Progenitor cell of endocrine pancreas (in vitro differentiated cells): ENCODE results near the gene EPM2AIP1. TPM values are rescaled to one million over a fixed set of nuclear protein-coding genes. Genes with fewer than 3 reads are reported as not detected.
"Not testable (repeated sequence)": the region's sequence is repeated elsewhere in the genome, so short reads cannot be mapped to it uniquely, and the experiment has no call there.

Source experiments
- DNase-seq: peaks from one replicate; pipeline ENCODE4 v3.0.0; 2021; ENCODE audit warnings: low spot score; ENCODE audit not compliant: unreplicated experiment
- H3K27ac Mint-ChIP-seq: 2 replicates; pipeline ENCODE4 v1.8.0; 2021; ENCODE audit warnings: mild to moderate bottlenecking, moderate library complexity, mixed read lengths
- H3K27me3 Mint-ChIP-seq: 2 replicates; pipeline ENCODE4 v1.8.0; 2021; ENCODE audit warnings: mixed read lengths
- H3K36me3 Mint-ChIP-seq: 2 replicates; pipeline ENCODE4 v1.8.0; 2022; ENCODE audit warnings: mixed read lengths; ENCODE audit not compliant: insufficient read depth
- H3K4me1 Mint-ChIP-seq: 2 replicates; pipeline ENCODE4 v1.8.0; 2021; ENCODE audit warnings: low read depth, mixed read lengths
- H3K4me3 Mint-ChIP-seq: 2 replicates; pipeline ENCODE4 v1.8.0; 2021; ENCODE audit warnings: low read depth, mild to moderate bottlenecking, moderate library complexity, mixed read lengths
- H3K9me3 Mint-ChIP-seq: 2 replicates; pipeline ENCODE4 v1.8.0; 2021; ENCODE audit warnings: low read depth, mixed read lengths
- CTCF ChIP-seq: fragments of 200-600 bp; sonication (generic); IDR thresholded peaks from one replicate; pipeline ENCODE4 v1.5.0; 2021; ENCODE audit warnings: antibody characterized with exemption, mild to moderate bottlenecking; ENCODE audit not compliant: unreplicated experiment
- total RNA-seq: library from RNA; stranded (reverse); gene quantifications from 2 replicates; pipeline ENCODE4 v1.2.1, GENCODE V29; 2021

The EPM2AIP1 gene
- total RNA-seq, 1 donor from 2014 or later = 29.7 TPM

GRCh38 chr3:36969085-36969484 lies 23.8 kb downstream of the EPM2AIP1 start:
- Mint-ChIP-seq H3K27ac (peak overlapping the region; percentile 88), H3K4me3 (no peak overlapping the region), H3K36me3 (no peaks in the 10 kb centered on the region), H3K4me1 (peaks cover 34% of the 10 kb centered on the region), H3K9me3 (peaks cover 11% of the 10 kb centered on the region), H3K27me3 (no peaks in the 10 kb centered on the region)
- no peak for TF ChIP-seq CTCF
- DNase-seq = no peak

GRCh38 chr3:36965440-36965839 lies 27.5 kb downstream of the EPM2AIP1 start:
- no peak for TF ChIP-seq CTCF
- H3K4me3 Mint-ChIP-seq = peak overlapping the region; percentile 6
- peaks cover 26% of the 10 kb centered on the region for H3K4me1 Mint-ChIP-seq
- no peak for DNase-seq
- H3K9me3 Mint-ChIP-seq = peaks cover 4% of the 10 kb centered on the region
- no peaks in the 10 kb centered on the region for H3K27me3 Mint-ChIP-seq
- H3K27ac Mint-ChIP-seq = peak overlapping the region; percentile 86
- no peaks in the 10 kb centered on the region for H3K36me3 Mint-ChIP-seq

GRCh38 chr3:36964817-36965216 lies 28.1 kb downstream of the EPM2AIP1 start:
- H3K9me3 Mint-ChIP-seq = peaks cover 4% of the 10 kb centered on the region
- no peak for DNase-seq
- no peaks in the 10 kb centered on the region for H3K36me3 Mint-ChIP-seq
- H3K4me1 Mint-ChIP-seq = peaks cover 23% of the 10 kb centered on the region
- H3K27ac Mint-ChIP-seq = peak overlapping the region; percentile 86
- H3K27me3 Mint-ChIP-seq = no peaks in the 10 kb centered on the region
- peak overlapping the region; percentile 6 for H3K4me3 Mint-ChIP-seq
- TF ChIP-seq CTCF = no peak

GRCh38 chr3:36964331-36964730 lies 28.6 kb downstream of the EPM2AIP1 start:
- peaks cover 4% of the 10 kb centered on the region for H3K9me3 Mint-ChIP-seq

GRCh38 chr3:36963008-36963407 lies 29.9 kb downstream of the EPM2AIP1 start:
- not testable (repeated sequence) for H3K27me3 Mint-ChIP-seq, H3K4me3 Mint-ChIP-seq, H3K27ac Mint-ChIP-seq, H3K36me3 Mint-ChIP-seq, H3K9me3 Mint-ChIP-seq, DNase-seq
- H3K4me1 Mint-ChIP-seq = peaks cover 20% of the 10 kb centered on the region

More at GRCh38 chr3:36964331-36964730, 28.6 kb downstream of the EPM2AIP1 start:
- TF ChIP-seq CTCF = no peak
- Mint-ChIP-seq H3K4me3 (no peak overlapping the region), H3K27ac (no peak overlapping the region), H3K36me3 (no peaks in the 10 kb centered on the region), H3K4me1 (peaks cover 19% of the 10 kb centered on the region), H3K27me3 (no peaks in the 10 kb centered on the region)
- DNase-seq = no peak

GRCh38 chr3:36960502-36960901 lies 32.4 kb downstream of the EPM2AIP1 start:
- DNase-seq = no peak
- Mint-ChIP-seq H3K27ac (no peak overlapping the region), H3K9me3 (peaks cover 4% of the 10 kb centered on the region), H3K4me1 (peaks cover 14% of the 10 kb centered on the region), H3K27me3 (no peaks in the 10 kb centered on the region), H3K36me3 (no peaks in the 10 kb centered on the region), H3K4me3 (no peak overlapping the region)
- TF ChIP-seq CTCF = no peak
